Activated B cell treated with CpG ODN at 0.5 μM for 24 hours (primary cell): ENCODE results near the gene GALK1. TPM values are rescaled to one million over a fixed set of nuclear protein-coding genes. Genes with fewer than 3 reads are reported as not detected.

ENCODE experiments used
- ATAC-seq: fragments of 200-7000 bp; cut with Tn5 transposase; one replicate; pipeline ENCODE4 v1.10.0; 2021; ENCODE audit warnings: low read depth, mild to moderate bottlenecking, moderate library complexity
- CTCF ChIA-PET: fragments of 350-600 bp; sonication (Branson Sonifier 250); formaldehyde crosslinking; loops from one replicate; lab custom pipeline; 2021; ENCODE audit warnings: antibody characterized with exemption; lab: Charles Lee
- POLR2A ChIA-PET: fragments of 350-600 bp; sonication (Branson Sonifier 250); formaldehyde crosslinking; loops from one replicate; lab custom pipeline; 2021; ENCODE audit warnings: antibody characterized with exemption; lab: Charles Lee
- DNase-seq: peaks from one replicate; pipeline ENCODE4 v3.0.0; 2022
- H3K27ac Mint-ChIP-seq: one replicate; pipeline ENCODE4 v1.8.0; 2020; ENCODE audit warnings: mixed read lengths
- H3K27me3 Mint-ChIP-seq: one replicate; pipeline ENCODE4 v1.8.0; 2021; ENCODE audit warnings: mixed read lengths
- H3K36me3 Mint-ChIP-seq: one replicate; pipeline ENCODE4 v1.8.0; 2021; ENCODE audit warnings: low read depth, mixed read lengths
- H3K4me1 Mint-ChIP-seq: one replicate; pipeline ENCODE4 v1.8.0; 2021; ENCODE audit warnings: mixed read lengths
- H3K4me3 Mint-ChIP-seq: one replicate; pipeline ENCODE4 v1.8.0; 2020; ENCODE audit warnings: mild to moderate bottlenecking, mixed read lengths
- H3K9me3 Mint-ChIP-seq: one replicate; pipeline ENCODE4 v1.8.0; 2020; ENCODE audit warnings: mixed read lengths
- CTCF ChIP-seq: fragments of 200-600 bp; IDR thresholded peaks from one replicate; pipeline ENCODE4 v1.8.0; 2022; ENCODE audit warnings: antibody characterized with exemption, mild to moderate bottlenecking
- intact Hi-C: fragments of 100-400 bp; cut with micrococcal nuclease; formaldehyde crosslinking; loops from one replicate; pipeline ENCODE4 v1.15.1; 2024
- total RNA-seq: library from RNA; stranded (reverse); gene quantifications from 2 replicates; pipeline ENCODE4 v1.2.3, GENCODE V29; 2022

GALK1 gene
- total RNA-seq, result 14.9 and 22.9 TPM in 2 replicates

GRCh38 chr17:75764711-75765421 lies at the start of gene GALK1:
Gene GALK1 (minus strand): TSS chr17:75765192. CDS start chr17:75765136, 56 bp downstream.
- Mint-ChIP-seq H3K9me3 (no peaks in the 10 kb centered on the region), H3K27me3 (no peaks in the 10 kb centered on the region), H3K4me1 (peaks cover 16% of the 10 kb centered on the region), H3K36me3 (peaks cover 3% of the 10 kb centered on the region), H3K27ac (peak within 1 kb of the TSS; percentile 53), H3K4me3 (peak within 1 kb of the TSS; percentile 81)
- intact Hi-C loops, result loop anchor here (1.0 kb wide), 2 partner anchors 14 to 62 kb away; a partner anchor contains a TSS
- CTCF ChIA-PET, result interaction anchor here (1.0 to 5.3 kb wide), 19 partner anchors 9 to 300 kb away, joined by 3 to 54 read pairs (median 4); partner anchors contain the start of genes UNK and WBP2
- POLR2A ChIA-PET, result interaction anchor here (0.6 to 8.2 kb wide), 21 partner anchors 10 to 476 kb away, joined by 3 to 91 read pairs (median 5); partner anchors contain the start of genes MRPL38, SLC25A19, SMIM5 and TRIM65
- TF ChIP-seq CTCF, result no peak
- ATAC-seq, result peak; percentile 95
- DNase-seq, result peak; percentile 74

GRCh38 chr17:75814021-75814395 lies 49.0 kb upstream of the GALK1 start:
- Mint-ChIP-seq H3K27ac (no peak overlapping the region), H3K36me3 (peaks cover 72% of the 10 kb centered on the region), H3K9me3 (no peaks in the 10 kb centered on the region), H3K27me3 (no peaks in the 10 kb centered on the region), H3K4me3 (no peak overlapping the region), H3K4me1 (peaks cover 3% of the 10 kb centered on the region)
- intact Hi-C loops, result no loop called here
- ATAC-seq (no peak), DNase-seq (no peak)
- TF ChIP-seq CTCF, result no peak
- CTCF ChIA-PET, result no interaction called here
- POLR2A ChIA-PET, result interaction anchor here (1.0 kb wide), 1 partner anchor 49 kb away, joined by 5 read pairs; the partner anchor contains the start of gene GALK1

GRCh38 chr17:75813081-75814020 lies 48.4 kb upstream of the GALK1 start:
- no peak overlapping the region for H3K4me3 Mint-ChIP-seq
- no peak for ATAC-seq
- H3K27me3 Mint-ChIP-seq, result no peaks in the 10 kb centered on the region
- H3K36me3 Mint-ChIP-seq, result peaks cover 65% of the 10 kb centered on the region
- no peak for DNase-seq
- no peaks in the 10 kb centered on the region for H3K9me3 Mint-ChIP-seq
- H3K27ac Mint-ChIP-seq, result no peak overlapping the region
- no peak for TF ChIP-seq CTCF
- ChIA-PET POLR2A (interaction anchor here (0.5 to 1.2 kb wide), 4 partner anchors 16 to 145 kb away, joined by 3 to 5 read pairs (median 3); partner anchors contain the start of gene GALK1), CTCF (interaction anchor here (0.6 kb wide), 1 partner anchor 19 kb away, joined by 4 read pairs; no protein-coding TSS in a partner anchor)
- intact Hi-C loops, result no loop called here
- peaks cover 9% of the 10 kb centered on the region for H3K4me1 Mint-ChIP-seq

GRCh38 chr17:75812096-75813013 lies 47.4 kb upstream of the GALK1 start:
- CTCF ChIA-PET, result interaction anchor here (0.6 kb wide), 1 partner anchor 51 kb away, joined by 3 read pairs; no protein-coding TSS in a partner anchor
- TF ChIP-seq CTCF, result no peak
- peak overlapping the region; percentile 37 for H3K27ac Mint-ChIP-seq
- peaks cover 60% of the 10 kb centered on the region for H3K36me3 Mint-ChIP-seq
- DNase-seq, result no peak
- intact Hi-C loops, result no loop called here
- H3K9me3 Mint-ChIP-seq, result no peaks in the 10 kb centered on the region
- H3K27me3 Mint-ChIP-seq, result no peaks in the 10 kb centered on the region
- POLR2A ChIA-PET, result interaction anchor here (1.2 kb wide), 1 partner anchor 32 kb away, joined by 3 read pairs; no protein-coding TSS in a partner anchor
- no peak overlapping the region for H3K4me3 Mint-ChIP-seq
- ATAC-seq, result no peak
- peaks cover 14% of the 10 kb centered on the region for H3K4me1 Mint-ChIP-seq
